GM12874 (cell line): ENCODE results near the gene SGPP2.

ENCODE experiments used
- TF ChIP-seq, protein P1 (sequence below): IDR thresholded peaks from 2 replicates; pipeline ENCODE4 v1.5.1; 2011; ENCODE audit warnings: low read depth, mild to moderate bottlenecking, control low read depth, low read length, moderate library complexity; ENCODE audit not compliant: insufficient read depth

Gene SGPP2

GRCh38 chr2:222561817-222562645 is 137.7 kb downstream of the SGPP2 start:
- TF ChIP-seq, protein P1, sequence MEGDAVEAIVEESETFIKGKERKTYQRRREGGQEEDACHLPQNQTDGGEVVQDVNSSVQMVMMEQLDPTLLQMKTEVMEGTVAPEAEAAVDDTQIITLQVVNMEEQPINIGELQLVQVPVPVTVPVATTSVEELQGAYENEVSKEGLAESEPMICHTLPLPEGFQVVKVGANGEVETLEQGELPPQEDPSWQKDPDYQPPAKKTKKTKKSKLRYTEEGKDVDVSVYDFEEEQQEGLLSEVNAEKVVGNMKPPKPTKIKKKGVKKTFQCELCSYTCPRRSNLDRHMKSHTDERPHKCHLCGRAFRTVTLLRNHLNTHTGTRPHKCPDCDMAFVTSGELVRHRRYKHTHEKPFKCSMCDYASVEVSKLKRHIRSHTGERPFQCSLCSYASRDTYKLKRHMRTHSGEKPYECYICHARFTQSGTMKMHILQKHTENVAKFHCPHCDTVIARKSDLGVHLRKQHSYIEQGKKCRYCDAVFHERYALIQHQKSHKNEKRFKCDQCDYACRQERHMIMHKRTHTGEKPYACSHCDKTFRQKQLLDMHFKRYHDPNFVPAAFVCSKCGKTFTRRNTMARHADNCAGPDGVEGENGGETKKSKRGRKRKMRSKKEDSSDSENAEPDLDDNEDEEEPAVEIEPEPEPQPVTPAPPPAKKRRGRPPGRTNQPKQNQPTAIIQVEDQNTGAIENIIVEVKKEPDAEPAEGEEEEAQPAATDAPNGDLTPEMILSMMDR: peak; percentile 63

GRCh38 chr2:222563106-222563718 is 138.9 kb downstream of the SGPP2 start:
- TF ChIP-seq, protein P1: no peak

GRCh38 chr2:222563936-222564335 is 139.6 kb downstream of the SGPP2 start:
- TF ChIP-seq, protein P1: no peak

GRCh38 chr2:222566229-222566628 is 141.9 kb downstream of the SGPP2 start:
- TF ChIP-seq, protein P1: no peak

DNA sequence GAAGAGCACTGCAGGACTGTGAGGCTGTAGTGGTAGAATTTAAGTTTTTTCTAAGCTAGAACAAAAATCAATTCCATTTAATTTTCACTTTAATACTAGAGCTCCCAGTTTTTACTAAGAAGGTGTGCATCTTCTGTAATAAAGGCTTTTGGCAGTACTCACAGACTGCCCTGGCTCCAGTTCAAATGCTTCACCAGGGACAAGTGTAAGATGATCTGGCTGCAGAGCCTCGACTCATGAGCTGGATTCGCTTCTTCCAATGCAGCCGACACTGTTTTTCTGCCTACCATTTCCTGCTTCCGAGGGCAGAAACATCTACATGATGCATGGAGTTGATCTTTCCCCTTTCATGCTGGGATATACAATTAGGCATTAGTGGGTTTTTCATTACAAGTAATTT is 144.5 kb downstream of the SGPP2 start:
- TF ChIP-seq, protein P1: no peak

- TF ChIP-seq, protein P1: no peak
These were observed 145.5 kb downstream of the SGPP2 start for GRCh38 chr2:222569826-222570225.

DNA sequence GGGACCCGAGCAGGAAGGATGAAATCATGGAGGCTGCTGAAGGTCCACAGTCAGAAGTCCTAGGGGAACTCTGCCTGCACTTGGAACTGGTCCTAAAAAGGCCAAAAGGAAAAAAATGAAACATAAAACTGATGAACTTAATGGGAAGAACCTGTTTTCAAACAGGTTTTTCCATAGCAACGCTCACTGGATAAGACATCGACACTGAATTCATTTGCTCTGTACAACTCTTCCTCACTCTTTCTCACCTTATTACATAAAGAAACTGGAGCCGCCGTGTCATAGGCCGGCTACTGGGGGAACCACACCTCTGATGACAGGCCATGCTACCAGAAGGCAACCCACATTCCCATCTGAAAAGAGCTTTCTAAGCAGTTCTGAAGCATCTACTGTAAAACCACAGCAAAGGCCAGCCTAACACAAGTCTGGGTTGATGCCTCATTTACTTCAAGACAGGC is 147.9 kb downstream of the SGPP2 start:
- TF ChIP-seq, protein P1: no peak
